ENCODE data around the gene ZNF471. TPM values are rescaled to one million over a fixed set of nuclear protein-coding genes. Genes with fewer than 3 reads are reported as not detected.

ZNF471 gene
- total and polyA plus RNA-seq, 10 of the 15 experiments (the other 5 are each of a cell fraction or from before 2014, with no cell fraction given): 0.03 TPM; not detected in 9

GRCh38 chr19:56572589-56572988 lies 64.9 kb downstream of the ZNF471 start:
- FAIRE-seq (no peak), ATAC-seq (no peak), DNase-seq (ENCODE audit: low read depth, low spot score) (no peak)
- SMC1A ChIA-PET (ENCODE audit: uncharacterized antibody, unreplicated experiment): no interaction called here
- Histone ChIP-seq H2AFZ (ENCODE audit: control insufficient read depth, low read depth, low read length) (no peak overlapping the region), H3K4me2 (ENCODE audit: control insufficient read depth, insufficient read depth) (no peak overlapping the region), H4K20me1 (ENCODE audit: control insufficient read depth, insufficient read depth) (no peaks in the 10 kb centered on the region), H3K4me1 (ENCODE audit: control insufficient read depth, insufficient read depth, low read length) (no peaks in the 10 kb centered on the region), H3K36me3 (ENCODE audit: control insufficient read depth in 2 of 2, insufficient read depth in 2 of 2, low read length in 1 of 2) (no peaks in the 10 kb centered on the region), H3K9ac (ENCODE audit: control insufficient read depth, insufficient read depth, low read length) (no peak overlapping the region), H3K4me3 (no peak overlapping the region), H3K79me2 (ENCODE audit: control insufficient read depth, insufficient read depth, low read length) (no peaks in the 10 kb centered on the region), H3K27me3 (replicated peaks in 1 of 2; ENCODE audit: control insufficient read depth in 2 of 2, insufficient read depth in 2 of 2, low read length in 1 of 2) (no peaks in the 10 kb centered on the region), H3K27ac (ENCODE audit: control insufficient read depth, insufficient read depth) (no peak overlapping the region), H3K9me3 (replicated peaks; ENCODE audit: control insufficient read depth, insufficient read depth, low read length) (peaks cover 7% of the 10 kb centered on the region)
- CTCF ChIA-PET: no interaction called here
- intact Hi-C loops (cut with micrococcal nuclease; ENCODE audit: unreplicated experiment): no loop called here
- POLR2A ChIA-PET: no interaction called here
- WGBS (ENCODE audit: insufficient coverage, insufficient replicate concordance, low lambda C conversion rate, missing lambda C conversion rate): 40% methylated on average over 2 of the region's 2 CpGs
- no TSS peak for BruUV-seq (replicated peaks)
- in situ Hi-C loops (cut with MboI): no loop called here
- TF ChIP-seq NFYB (IDR thresholded peaks at IDR 0.05; ENCODE audit: insufficient read depth, low read depth, low read length) (no peak), ESRRA (IDR thresholded peaks at IDR 0.05; ENCODE audit: low read length) (no peak), ZNF687 (IDR thresholded peaks at IDR 0.05) (no peak), SPI1 (IDR thresholded peaks at IDR 0.05; ENCODE audit: borderline replicate concordance, insufficient read depth, low read depth, low read length) (no peak)
- RAD21 ChIA-PET (ENCODE audit: unreplicated experiment): no interaction called here

Measured in GM12878 (cell line).